ENCODE measurements around the gene TRAF3. TPM values are rescaled to one million over a fixed set of nuclear protein-coding genes. Genes with fewer than 3 reads are reported as not detected.

TRAF3 gene
- total RNA-seq, 1 donor from 2014 or later, result 32.3 TPM

DNA sequence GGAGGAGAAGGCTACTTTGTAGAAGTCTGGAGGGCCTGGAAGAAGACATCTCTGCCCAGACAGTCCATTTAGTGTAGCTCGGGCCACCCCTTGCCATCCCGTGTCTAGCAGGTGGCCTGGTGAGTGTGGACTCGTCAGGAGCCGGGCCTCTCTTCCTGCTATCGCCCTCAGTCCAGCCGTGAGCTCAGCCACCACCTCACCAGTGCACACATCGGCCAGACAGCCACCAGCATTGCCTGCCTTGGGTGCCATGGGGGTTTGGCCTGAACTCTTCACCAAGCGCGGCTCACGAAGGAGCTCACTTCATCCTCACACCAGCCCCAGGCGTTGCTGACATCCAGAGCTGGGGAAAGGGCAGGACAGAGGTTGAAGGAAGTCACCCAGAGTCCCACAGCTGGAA lies 19.6 kb upstream of the TRAF3 start:
- H3K4me3 ChIP-seq (ENCODE audit: low read depth, low read length), result no peak overlapping the region
- no peaks in the 10 kb centered on the region for H3K36me3 ChIP-seq (ENCODE audit: control insufficient read depth, insufficient read depth, low read length)
- H3K27me3 ChIP-seq (ENCODE audit: control insufficient read depth, insufficient read depth, low read length), result peaks cover 4% of the 10 kb centered on the region
- DNase-seq (ENCODE audit: low read depth), result no peak
- TF ChIP-seq, protein P1, sequence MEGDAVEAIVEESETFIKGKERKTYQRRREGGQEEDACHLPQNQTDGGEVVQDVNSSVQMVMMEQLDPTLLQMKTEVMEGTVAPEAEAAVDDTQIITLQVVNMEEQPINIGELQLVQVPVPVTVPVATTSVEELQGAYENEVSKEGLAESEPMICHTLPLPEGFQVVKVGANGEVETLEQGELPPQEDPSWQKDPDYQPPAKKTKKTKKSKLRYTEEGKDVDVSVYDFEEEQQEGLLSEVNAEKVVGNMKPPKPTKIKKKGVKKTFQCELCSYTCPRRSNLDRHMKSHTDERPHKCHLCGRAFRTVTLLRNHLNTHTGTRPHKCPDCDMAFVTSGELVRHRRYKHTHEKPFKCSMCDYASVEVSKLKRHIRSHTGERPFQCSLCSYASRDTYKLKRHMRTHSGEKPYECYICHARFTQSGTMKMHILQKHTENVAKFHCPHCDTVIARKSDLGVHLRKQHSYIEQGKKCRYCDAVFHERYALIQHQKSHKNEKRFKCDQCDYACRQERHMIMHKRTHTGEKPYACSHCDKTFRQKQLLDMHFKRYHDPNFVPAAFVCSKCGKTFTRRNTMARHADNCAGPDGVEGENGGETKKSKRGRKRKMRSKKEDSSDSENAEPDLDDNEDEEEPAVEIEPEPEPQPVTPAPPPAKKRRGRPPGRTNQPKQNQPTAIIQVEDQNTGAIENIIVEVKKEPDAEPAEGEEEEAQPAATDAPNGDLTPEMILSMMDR (IDR thresholded peaks at IDR 0.05; ENCODE audit: insufficient read depth, low read length, poor library complexity, severe bottlenecking), result no peak

DNA sequence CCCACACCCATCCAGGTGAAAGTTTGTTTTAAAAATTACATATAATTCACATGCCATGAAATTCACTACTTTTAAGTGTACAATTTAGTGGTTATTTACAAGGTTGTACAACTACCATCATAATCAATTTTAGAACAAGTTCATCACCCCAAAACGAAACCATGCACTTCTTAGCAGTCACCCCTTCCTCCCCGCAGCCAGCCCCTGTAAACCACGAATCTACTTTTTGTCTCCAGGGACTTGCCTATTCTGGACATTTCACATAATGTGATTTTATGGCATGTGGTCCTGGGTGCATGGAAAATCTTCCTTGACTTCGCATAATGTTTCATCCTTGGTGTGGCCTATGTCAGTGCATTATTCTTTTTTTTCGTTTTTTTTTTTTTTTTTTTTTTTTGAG lies 19.2 kb upstream of the TRAF3 start:
- Histone ChIP-seq H3K4me3 (ENCODE audit: low read depth, low read length) (no peak overlapping the region), H3K27me3 (ENCODE audit: control insufficient read depth, insufficient read depth, low read length) (peaks cover 4% of the 10 kb centered on the region), H3K36me3 (ENCODE audit: control insufficient read depth, insufficient read depth, low read length) (no peaks in the 10 kb centered on the region)
- DNase-seq (ENCODE audit: low read depth), result no peak
- TF ChIP-seq, protein P1 (IDR thresholded peaks at IDR 0.05; ENCODE audit: insufficient read depth, low read length, poor library complexity, severe bottlenecking), result no peak

DNA sequence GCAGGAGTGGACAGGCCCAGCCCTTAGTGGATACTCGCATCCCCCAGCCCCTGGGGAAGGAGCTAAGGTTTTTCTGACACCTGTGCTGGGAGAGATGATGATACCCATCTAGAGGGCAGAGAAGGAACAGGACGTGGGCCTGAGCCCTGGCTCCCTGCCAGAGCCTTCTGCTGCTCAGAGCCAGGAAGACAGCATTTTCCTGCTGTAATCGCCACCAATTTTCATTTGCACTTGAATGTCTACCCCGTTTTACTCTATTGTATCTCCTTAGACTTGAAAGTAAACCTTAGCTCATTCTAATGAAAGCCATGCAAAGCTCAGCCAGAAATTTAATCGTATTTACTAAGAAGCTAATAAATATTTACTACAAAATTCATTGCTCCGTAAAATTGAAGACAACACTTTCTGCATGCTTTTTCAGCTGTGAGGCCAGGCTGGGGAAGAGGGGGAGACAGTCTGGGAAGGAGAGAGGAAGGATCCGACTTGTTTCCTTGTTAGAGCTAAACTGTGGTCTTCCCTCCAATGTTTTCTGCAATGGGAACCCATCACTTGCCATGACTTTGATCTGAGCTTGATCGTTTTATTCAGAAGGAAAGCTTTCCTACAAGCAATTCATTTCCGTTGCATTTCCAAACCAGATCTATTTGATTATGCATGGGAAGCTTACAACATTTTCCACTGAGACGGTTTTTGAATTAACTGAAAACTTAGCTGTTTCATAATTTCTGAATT lies 17.6 kb upstream of the TRAF3 start:
- DNase-seq (ENCODE audit: low read depth), result no peak
- TF ChIP-seq, protein P1 (IDR thresholded peaks at IDR 0.05; ENCODE audit: insufficient read depth, low read length, poor library complexity, severe bottlenecking), result no peak
- Histone ChIP-seq H3K4me3 (ENCODE audit: low read depth, low read length) (no peak overlapping the region), H3K36me3 (ENCODE audit: control insufficient read depth, insufficient read depth, low read length) (no peaks in the 10 kb centered on the region), H3K27me3 (ENCODE audit: control insufficient read depth, insufficient read depth, low read length) (peaks cover 4% of the 10 kb centered on the region)

DNA sequence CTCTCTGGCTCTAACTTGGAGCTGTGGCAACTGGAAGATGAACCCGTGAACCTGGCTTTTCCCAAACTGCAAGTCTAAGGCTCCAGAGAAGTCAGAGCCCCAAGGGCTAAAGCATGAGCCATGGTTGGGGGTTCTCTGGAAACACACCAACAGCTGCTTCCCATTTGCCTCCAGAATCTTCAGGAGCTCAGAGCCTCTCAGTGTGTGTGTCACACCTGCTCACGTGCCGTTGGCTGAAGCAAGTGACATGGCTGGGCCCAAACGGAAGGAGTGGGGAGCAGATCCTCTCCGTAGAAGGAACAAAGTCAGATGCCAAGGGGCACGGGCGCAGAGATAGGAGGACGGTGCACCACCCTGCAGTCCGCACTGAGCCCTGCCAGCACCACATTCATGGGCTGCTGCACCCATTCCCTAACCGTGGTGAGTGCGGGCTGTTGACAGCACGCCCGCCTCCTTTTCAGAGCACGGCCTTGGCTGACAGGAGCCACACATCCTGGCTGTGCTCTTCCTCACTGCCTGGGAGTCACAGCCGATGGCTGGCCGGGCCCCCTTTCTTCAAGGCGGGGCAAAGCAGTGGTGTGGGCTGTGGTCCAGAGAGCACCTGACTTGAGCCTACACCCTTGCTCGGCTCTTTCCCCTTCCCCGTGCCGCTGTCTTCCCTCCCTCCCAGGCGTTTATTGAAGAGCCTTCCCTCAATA lies 16.6 kb upstream of the TRAF3 start:
- Histone ChIP-seq H3K36me3 (ENCODE audit: control insufficient read depth, insufficient read depth, low read length) (no peaks in the 10 kb centered on the region), H3K27me3 (ENCODE audit: control insufficient read depth, insufficient read depth, low read length) (peaks cover 4% of the 10 kb centered on the region), H3K4me3 (ENCODE audit: low read depth, low read length) (no peak overlapping the region)
- TF ChIP-seq, protein P1 (IDR thresholded peaks at IDR 0.05; ENCODE audit: insufficient read depth, low read length, poor library complexity, severe bottlenecking), result no peak
- DNase-seq (ENCODE audit: low read depth), result no peak

DNA sequence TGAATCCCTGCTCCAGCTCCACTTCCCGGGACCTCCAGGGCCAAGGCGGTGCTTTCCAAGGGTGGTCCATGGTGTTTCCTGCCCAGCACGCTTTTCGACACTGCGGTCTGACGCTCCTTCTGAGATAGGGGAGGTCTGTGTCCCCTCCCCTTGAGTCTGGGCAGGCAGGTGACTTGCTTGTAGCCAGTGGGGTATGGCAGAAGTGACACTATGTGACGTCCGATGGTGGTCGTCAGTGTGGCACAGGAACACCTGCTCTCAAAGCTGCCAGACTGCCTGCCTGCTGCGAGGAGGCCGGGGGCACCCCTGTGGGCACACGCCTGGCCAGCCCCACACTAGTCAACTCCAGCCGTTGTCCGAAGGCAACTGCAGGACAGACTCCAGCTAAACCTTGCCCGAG lies 16.0 kb upstream of the TRAF3 start:
- TF ChIP-seq, protein P1 (IDR thresholded peaks at IDR 0.05; ENCODE audit: insufficient read depth, low read length, poor library complexity, severe bottlenecking), result no peak
- Histone ChIP-seq H3K4me3 (ENCODE audit: low read depth, low read length) (no peak overlapping the region), H3K27me3 (ENCODE audit: control insufficient read depth, insufficient read depth, low read length) (peaks cover 4% of the 10 kb centered on the region), H3K36me3 (ENCODE audit: control insufficient read depth, insufficient read depth, low read length) (no peaks in the 10 kb centered on the region)
- no peak for DNase-seq (ENCODE audit: low read depth)

Measured in kidney epithelial cell (primary cell).